Activated gamma-delta T cell (primary cell): Measurements from ENCODE around the gene NLK.

Source experiments
- DNase-seq: peaks from one replicate; lab custom pipeline; 2025; lab: John Stamatoyannopoulos, UW

NLK gene

GRCh38 chr17:28040406-28040805, 2.1 kb upstream of the NLK start:
- no peak for DNase-seq

- peak; percentile 98 for DNase-seq
Measured at GRCh38 chr17:28041068-28041843, 1.2 kb upstream of the NLK start.

- DNase-seq: no peak
Measured at GRCh38 chr17:28041844-28042656, 427 bp upstream of the NLK start.

- DNase-seq: no peak
Measured at GRCh38 chr17:28042721-28043291, 329 bp downstream of the NLK start.

GRCh38 chr17:28043296-28043695, 819 bp downstream of the NLK start:
- DNase-seq: no peak

- DNase-seq: no peak
Measured at GRCh38 chr17:28043741-28044140, 1.3 kb downstream of the NLK start.

- no peak for DNase-seq
Measured at GRCh38 chr17:28045304-28045703, 2.8 kb downstream of the NLK start.

GRCh38 chr17:28046034-28046825, 3.8 kb downstream of the NLK start:
- no peak for DNase-seq

GRCh38 chr17:28047806-28048205, 5.3 kb downstream of the NLK start:
- DNase-seq: no peak

GRCh38 chr17:28049071-28049470, 6.6 kb downstream of the NLK start:
- no peak for DNase-seq

- no peak for DNase-seq
Measured at GRCh38 chr17:28053044-28053670, 10.7 kb downstream of the NLK start.

- no peak for DNase-seq
Measured at GRCh38 chr17:28053725-28054124, 11.2 kb downstream of the NLK start.

GRCh38 chr17:28055546-28056275, 13.2 kb downstream of the NLK start:
- no peak for DNase-seq

- no peak for DNase-seq
Measured at GRCh38 chr17:28056276-28056620, 13.8 kb downstream of the NLK start.

GRCh38 chr17:28057731-28058246, 15.3 kb downstream of the NLK start:
- no peak for DNase-seq

- no peak for DNase-seq
Measured at GRCh38 chr17:28059675-28060074, 17.2 kb downstream of the NLK start.

GRCh38 chr17:28065706-28066105, 23.2 kb downstream of the NLK start:
- DNase-seq: no peak

- no peak for DNase-seq
Measured at GRCh38 chr17:28069061-28069460, 26.6 kb downstream of the NLK start.

- DNase-seq: no peak
Measured at GRCh38 chr17:28071179-28071578, 28.7 kb downstream of the NLK start.

- DNase-seq: no peak
Measured at GRCh38 chr17:28071891-28072606, 29.6 kb downstream of the NLK start.
